ENCODE results near the gene ABI1.
A peak's percentile ranks its signal among the peaks of the same experiment; 100 is the strongest.

The ABI1 gene

DNA sequence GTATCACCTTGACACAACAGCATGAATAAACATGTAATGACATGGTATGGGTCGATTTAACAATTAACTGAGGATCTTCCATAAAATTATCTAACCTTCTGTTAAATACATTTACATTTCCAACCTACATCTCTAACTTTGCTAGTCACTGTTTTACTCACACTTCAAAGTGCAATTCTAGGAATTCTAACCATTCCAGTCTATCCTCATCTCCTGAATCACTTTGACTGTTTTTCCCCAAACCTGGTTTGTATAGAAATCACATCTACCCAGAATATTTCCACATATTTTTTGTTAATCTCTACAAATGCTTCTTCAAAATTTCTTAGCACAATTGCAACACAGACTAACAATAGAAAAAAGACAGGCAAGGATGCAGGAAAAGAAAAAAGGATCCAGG is 6.2 kb downstream of the ABI1 start:
- DNase-seq: no peak

DNA sequence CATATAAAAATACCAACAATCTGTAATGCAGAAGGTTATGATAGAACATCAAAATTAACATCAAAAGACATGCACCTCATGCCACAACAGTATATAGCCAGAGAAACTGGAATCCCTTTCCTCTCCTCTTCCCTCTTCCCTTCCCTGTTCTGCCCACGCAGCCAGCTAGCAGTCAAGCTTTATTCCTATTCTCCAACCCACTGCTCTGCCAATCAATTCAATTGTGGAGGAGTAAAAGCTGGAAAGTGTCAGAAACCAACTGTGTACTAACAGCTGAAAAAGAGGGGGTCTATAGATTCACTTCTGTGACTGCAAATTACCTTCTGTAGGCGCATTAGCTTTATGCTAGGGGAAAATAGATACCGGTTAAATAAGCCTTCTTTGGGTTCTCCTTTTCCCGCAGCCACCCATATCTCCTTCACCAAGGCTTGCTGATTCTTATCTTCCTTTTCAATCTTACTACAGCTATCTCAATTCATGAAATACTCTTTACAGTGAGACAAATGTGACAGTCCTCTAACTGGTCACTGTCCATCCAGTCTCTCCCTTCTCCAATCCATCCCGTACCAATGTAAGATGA is 16.3 kb downstream of the ABI1 start:
- no peak for DNase-seq

DNA sequence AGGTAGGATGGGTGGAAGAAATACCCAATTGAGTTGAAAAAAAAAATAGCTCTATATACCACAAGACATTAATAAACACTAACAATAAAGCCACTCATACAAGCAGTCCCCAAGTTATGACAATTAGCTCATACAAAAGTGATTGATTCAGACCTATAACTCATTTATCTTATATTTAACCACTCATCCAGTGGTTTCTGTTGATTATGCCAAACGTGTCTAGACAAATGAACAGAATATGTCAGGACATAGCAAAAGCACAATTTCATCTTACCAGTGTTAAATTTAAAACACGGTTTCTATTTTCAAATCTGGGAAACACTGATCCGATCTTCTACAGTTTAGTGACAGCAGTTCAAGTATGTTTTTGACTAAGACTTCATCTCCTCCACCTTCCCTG is 17.0 kb downstream of the ABI1 start:
- no peak for DNase-seq

DNA sequence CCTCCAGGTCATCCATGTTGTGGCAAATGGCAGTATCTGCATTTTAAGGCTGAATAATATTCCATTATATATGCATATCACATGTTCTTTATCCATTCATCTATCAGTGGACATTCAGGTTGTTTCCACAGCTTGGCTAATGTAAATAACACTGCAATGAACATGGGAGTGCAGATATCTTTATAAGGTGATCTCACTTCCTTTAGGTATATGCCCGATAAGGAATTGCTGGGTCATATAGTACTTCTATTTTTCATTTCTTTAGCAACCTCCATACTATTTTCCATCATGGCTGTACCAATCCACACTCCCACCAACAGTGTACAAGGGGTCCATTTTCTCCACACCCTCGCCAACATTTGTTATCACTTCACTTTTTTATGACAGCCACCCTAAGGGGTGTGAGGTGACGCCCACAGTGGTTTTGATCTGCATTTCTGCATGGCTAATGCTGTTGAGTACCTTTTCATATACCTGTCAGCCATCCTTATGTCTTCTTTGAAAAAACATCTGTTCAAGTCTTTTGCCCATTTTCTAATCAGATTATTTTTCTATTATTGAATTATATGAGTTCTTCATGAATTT is 18.9 kb downstream of the ABI1 start:
- no peak for DNase-seq

DNA sequence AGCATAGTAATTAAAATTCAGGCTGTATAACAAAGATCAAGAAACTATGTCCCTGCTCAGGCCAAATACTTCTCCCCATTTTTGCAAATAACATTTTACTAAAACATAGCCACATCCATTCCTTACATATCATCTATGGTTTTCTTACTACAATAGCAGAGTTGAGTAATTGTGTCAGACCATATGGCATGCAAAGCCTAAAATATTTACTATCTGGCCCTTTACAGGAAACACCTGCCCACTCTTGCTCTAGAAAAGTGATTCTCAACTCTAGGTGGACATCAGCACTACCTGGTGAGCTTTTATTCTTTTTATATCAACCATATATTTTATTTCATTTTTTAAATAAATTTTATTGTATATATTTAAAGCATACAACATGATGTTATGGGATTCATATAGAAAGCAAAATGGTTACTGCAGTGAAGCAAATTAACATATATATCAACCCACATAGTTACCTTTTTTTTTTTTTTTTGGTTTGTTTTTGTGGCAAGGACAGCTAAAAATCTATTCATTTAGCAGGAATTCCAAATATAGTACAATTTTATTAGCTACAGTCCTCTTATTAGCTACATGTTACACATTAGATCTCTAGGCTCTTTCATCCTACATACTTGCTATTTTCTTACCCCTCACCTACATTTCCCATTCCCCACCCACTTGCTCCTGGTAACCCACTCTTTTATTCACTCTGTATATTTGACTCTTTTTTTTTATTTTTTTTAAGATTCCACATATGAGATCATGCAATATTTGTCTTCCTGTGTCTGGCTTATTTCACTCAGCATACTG is 19.6 kb downstream of the ABI1 start:
- no peak for DNase-seq

DNA sequence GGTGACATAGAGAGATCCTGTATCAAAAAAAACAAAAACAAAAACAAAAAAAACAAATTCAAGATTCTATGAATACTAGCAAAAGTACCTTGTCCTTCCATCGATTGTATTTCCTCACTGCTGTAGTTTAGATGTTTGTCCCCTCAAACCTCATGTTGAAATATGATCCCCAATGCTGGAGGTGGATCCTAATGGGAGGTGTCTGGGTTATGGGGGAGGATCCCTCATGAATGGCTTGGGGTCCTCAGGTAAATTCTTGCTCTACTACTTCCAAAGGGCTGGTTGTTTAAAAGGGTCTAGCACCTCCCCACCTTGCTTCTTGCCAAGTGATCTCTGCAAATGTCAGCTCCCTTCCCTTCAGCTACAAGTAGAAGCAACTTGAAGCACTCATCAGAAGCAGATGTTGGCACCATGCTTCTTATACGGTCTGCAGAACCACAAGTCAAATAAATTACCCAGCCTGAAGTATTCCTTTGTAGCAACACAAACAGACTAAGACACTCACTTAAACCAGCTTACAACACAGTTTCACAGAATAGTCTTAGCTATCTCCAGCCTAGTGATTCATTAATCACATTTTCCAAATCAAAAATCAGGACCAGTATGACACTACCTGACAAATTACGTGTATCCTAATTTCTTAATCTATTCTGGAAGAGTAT is 20.7 kb downstream of the ABI1 start:
- peak; percentile 47 for DNase-seq

DNA sequence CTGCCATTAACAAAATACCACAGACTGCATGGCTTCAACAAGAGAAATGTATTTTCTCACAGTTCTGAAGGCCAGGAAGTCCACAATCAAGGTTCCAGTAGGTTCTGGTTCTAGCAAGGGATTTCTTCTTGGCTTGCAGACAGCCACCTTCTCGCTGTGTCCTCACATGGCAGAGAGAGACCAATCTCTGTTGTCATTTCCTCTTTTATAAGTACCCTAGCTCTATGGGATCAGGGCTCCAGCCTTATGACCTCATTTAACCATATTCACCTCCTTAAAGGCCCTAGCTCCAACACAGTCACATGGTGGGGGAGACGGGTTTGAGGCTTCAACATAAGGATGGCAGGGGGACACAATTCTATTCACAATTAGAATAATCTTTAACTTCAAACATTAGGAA is 23.6 kb downstream of the ABI1 start:
- no peak for DNase-seq

DNA sequence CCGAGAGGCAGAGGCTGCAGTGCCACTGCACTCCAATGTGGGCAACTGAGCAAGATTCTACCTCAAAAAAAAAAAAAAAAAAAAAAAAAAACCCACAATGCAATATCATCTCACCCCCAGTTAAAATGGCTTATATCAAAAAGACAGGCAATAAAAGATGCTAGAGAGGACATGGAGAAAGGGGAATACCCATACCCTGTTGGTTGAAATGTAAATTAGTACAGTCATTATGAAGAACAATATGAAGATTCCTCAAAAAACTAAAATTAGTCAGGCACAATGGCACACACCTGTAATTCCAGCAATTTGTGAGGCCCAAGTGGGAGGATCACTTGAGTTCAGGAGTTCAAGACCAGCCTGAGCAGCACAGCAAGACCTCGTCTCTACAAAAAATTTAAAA is 25.7 kb downstream of the ABI1 start:
- DNase-seq: no peak

DNA sequence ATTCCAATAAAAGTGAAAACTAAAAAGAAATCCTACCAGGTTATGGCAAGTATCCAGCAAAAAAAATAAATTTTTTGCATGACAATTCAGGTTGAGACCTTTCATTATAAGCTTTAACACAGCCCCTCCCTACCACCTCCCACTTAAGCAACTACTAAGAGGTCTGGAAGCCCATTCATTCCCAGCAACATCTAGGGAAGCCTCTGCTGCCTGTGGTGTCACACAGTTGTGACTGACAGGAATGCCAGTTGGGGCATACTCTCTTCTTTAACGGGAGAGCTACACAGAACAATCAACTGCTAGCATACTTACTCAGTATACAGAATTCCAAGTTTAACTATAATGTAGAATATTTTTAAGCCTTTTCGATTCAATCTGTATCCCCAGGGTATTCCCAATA is 27.8 kb downstream of the ABI1 start:
- no peak for DNase-seq

DNA sequence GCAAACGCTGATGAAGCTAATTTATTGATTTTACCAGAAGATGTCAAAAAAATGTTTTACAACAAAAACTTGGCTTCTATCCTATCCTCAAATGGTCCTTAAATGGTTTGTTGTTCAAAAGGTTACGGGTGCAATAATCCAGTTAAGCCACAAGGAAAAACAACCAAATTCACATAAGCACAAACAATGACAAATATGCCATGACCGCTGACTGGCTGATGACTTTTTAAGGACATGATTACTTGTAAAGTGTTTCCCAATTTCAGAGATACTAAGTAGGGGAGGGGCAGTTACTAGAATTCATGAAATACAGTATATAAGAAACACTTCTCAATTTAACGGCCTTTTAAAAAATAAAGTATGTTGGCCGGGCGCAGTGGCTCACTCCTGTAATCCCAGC is 28.8 kb downstream of the ABI1 start:
- DNase-seq: no peak

DNA sequence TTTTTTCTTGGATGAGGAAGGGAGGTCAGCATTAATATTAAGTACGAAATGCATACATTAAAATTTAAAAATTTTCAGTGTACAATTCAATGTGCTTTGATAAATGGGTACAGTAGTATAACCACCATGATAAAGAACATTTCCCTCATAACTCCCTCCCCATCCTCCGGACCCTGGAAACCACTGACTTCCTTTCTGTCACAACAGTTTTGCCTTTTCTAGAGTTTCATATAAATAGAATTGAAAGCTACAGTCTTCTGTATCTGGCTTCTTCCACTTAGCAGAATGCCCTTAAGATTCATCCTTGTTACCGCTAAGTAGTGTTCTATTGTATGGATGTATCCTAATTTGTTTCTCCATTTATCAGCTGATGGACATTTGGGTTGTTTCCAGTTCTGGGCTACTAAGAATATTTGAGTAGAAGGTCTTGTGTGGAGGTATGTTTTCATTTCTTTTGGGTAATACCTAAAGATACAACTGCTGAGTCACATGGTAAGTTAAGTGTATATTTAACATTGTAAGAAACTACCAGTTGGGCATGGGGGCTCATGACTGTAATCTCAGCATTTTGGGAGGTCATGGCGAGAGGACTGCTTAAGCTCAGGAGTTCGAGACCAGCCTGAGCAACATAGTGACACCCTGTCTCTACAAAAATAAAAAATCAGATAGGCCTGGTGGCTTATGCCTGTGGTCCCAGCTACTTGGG is 30.8 kb downstream of the ABI1 start:
- no peak for DNase-seq

DNA sequence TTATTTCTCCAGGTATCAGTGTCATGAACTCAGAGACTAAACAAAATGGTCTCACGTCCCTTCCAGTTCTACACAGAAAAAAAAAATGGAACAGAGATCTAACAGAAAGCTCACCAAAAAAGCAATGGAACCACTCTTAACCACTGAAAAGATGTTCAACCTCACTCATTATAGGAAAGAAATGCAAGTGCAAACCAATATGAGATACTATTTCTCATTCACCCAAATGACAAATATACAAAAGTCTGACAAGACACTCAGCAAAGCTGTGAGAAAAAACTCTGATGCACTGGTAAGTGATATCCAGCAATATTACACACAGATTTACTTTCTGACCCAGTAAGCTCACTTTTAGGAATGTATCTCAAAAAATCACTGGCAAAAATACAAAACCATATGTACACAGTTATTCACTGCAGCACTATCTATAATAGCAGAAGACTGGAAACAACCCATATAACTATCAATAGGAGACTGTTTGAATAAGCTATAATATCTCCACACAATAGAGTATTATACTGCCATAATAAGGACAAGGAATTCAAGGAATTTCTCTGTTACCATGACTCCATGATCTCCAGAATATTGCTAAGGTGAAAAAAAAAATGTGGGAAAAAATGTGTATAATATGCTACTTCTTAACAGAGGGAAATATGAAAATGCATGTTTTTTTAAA is 36.6 kb downstream of the ABI1 start:
- no peak for DNase-seq

DNA sequence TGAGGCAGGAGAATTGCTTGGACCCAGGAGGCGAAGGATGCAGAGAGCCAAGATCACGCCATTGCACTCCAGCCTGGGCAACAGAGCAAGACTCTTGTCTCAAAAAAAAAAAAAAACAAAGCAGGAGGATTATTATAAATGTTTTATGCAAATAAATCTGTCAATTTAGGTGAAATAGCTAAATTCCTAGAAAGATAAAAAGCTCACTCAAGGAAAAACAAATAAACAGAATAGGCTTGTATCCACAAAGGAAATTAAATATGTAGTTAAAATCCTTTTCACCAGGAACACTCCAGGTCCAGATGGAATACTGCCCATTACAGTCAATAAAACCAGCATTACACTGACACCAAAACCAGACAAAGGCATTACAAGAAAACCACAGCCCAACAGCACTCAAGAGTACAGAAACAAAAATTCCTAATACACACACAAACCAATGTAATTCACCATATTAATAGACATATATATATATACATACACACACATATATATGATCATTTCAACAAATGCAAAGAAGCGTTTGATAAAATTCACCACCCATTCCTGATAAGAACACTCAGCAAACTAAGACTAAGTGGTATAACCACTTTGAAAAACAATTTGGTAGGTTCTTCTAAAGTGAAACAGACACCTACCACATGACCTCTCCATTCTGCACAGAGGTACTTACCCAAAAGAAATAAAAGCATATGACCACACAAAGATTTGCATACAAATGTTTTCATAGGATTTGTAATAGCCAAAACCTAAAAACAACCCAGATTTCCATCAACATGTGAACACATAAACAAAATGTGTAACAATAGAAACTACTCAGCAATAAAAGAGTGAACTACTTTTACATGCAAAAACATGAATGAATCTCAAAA is 38.8 kb downstream of the ABI1 start:
- DNase-seq: no peak

DNA sequence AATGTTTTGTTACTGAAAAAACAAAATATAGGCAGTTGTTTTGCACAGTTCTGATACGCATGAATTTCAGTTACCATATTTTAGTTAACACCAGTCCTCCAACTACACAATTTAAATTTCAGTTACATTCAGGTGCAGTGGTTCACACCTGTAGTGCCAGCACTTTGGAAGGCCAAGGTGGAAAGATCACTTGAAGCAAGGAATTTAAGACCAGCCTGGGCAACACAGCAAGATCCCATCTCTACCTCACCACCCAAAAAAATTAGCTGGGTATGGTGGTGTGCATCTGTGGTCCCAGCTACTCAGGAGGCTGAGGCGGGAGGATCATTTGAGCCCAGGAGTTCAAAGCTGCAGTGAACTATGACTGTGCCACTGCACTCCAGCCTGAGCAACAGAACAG is 45.3 kb downstream of the ABI1 start:
- no peak for DNase-seq

DNA sequence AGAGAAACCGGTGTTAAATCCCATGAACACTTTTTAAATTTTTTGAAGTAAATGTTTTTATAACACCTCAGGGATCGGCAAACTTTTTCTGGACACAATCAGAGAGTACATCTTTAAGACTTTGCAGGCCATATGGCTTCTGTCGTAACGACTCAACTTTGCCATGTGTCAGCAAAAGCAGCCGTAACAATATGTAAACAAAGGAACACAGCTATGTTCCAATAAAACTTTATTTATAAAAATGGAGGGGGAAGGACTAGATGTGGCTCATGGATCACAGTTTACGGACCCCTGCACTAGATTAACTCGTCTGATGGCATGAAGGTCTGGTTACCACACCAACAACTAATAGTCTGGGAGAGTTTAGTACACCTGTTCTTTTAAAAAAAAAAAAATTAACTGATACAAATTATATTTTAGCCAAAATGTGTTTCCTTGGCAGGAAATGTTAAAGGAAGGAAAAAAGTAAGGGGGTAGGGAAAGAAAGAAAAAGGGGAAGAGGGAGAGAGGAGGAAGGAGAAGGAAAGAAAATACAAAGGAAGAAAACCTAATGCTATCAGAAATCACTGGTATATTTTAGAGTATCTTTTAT is 50.2 kb downstream of the ABI1 start:
- no peak for DNase-seq

DNA sequence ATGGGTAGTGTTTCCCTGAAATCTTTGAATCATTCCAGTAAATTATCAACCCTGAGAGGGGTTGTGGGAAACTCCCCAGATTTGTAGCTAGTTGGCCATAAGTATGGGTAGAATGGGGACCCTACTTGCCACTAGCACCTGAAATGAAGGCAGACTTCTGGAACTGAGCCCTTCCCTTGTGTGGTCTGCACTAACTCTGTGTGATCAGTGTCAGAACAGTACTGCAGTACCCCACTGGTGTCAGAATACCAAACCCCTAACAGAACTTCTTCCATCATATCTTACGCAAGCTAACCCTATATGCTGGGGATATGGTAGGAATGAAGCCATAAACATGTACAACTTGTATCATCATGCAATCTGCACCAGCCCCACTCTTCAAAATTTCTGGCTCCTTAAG is 50.8 kb downstream of the ABI1 start:
- DNase-seq: no peak

DNA sequence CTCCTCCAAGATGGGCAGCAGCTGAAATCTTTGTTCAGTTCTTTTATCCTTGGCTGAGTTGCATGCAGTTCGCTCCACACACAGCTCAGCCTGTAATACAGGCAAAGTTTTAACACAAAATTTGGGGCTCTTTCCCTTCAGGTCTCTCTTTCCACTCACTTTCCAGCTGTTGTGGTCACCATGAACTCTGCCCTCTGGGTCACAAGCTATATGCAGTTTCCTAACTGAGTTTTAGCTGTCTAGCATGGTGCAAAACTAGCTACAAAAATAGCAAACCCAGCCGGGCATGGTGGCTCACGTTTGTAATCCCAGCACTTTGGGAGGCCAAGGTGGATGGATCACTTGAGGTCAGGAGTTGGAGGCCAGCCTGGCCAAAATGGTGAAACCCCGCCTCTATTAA is 53.2 kb downstream of the ABI1 start:
- DNase-seq: no peak

DNA sequence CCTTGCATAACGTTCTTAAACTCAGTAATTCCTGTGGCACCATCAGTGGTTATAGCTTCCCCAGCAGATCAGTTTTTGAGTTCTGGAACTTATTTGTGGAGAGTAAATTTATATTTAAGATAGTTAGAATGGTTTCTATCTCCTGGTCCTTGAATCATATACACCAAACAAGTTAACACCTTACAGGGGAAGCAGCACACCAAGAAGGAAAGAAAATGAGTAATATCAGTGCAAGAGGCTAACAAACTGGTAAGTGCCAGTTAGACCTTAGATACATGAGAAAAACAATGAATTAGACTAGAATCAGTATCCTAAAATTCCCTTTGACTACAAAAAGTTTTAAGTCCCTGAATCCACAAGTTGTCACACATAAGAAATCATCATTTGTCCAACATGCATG is 54.2 kb downstream of the ABI1 start:
- DNase-seq: no peak

DNA sequence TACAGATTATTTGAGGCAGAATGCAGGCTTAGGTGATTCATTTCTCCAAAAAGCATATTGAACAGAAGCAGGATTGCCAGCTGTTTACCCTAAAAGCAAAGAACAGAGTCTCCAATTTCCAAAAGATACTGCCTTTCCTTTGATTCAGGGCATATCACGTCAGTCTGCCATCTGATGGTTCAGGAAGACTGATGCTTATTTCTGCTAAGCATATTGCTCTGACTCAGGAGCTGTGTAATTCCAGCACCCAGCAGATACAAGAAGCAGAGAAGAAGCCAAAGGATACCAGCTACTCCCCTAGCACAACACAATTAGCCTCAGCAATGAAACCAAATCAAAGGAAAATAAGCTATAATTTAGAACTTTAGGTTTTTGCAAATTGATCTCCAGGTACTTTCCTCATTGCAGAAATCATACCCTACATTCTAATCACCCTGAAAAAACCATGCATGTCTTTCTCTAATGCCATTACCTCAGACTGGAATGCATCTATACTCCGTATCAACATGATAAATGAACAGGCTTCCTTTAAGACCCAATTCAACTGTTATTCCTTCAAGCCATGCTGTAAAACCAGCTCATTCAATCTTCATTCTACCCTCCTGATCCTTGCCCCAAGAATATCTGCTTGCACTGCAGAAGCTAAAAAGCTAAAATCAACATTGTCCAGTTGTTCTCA is 55.1 kb downstream of the ABI1 start:
- DNase-seq: no peak
